Stomach (tissue), 9 donors: Measurements from ENCODE around the gene TMEM120A. TPM values are rescaled to one million over a fixed set of nuclear protein-coding genes. Genes with fewer than 3 reads are reported as not detected.
A peak's percentile ranks its signal among the peaks of the same experiment; 100 is the strongest.

Experiments
- DNase-seq, 2 donors: peaks; one replicate each; pipeline versions ENCODE4 v3.0.0 to v3.0.0-alpha.2; 2013 to 2019
- H3K27ac ChIP-seq, 5 donors: fragments of 200-600 bp in 4 of 5; sonication (generic) in 4 of 5; one replicate each; pipeline ENCODE4 v1.5.1; 2013 to 2019; ENCODE audit warnings: mild to moderate bottlenecking in 1 of 5, moderate library complexity in 1 of 5
- H3K27me3 ChIP-seq, 3 donors: fragments of 200-600 bp; sonication (generic); one replicate each; pipeline ENCODE4 v1.5.1; 2017 to 2019; ENCODE audit warnings: mixed run types in 1 of 3
- H3K36me3 ChIP-seq, 4 donors: fragments of 200-600 bp; sonication (generic); 1 replicate in 3 of 4; 2 replicates in 1 of 4; pipeline ENCODE4 v1.5.1; 2016 to 2019
- H3K4me1 ChIP-seq, 4 donors: fragments of 200-600 bp; sonication (generic); one replicate each; pipeline ENCODE4 v1.5.1; 2016 to 2019
- H3K4me3 ChIP-seq, 4 donors: fragments of 200-600 bp; sonication (generic) in 3 of 4; one replicate each; pipeline ENCODE4 v1.5.1; 2016 to 2019; ENCODE audit warnings: mild to moderate bottlenecking in 1 of 4
- H3K9me3 ChIP-seq, 4 donors: fragments of 200-600 bp; sonication (generic); one replicate each; pipeline ENCODE4 v1.5.1; 2016 to 2019
- CTCF ChIP-seq, 7 experiments: fragments of 450-650 bp in 4 of 7; fragments of 200-600 bp in 3 of 7; sonication (generic) in 3 of 7; IDR thresholded peaks; one replicate each; pipeline ENCODE4 v1.5.1; 2016 to 2019; ENCODE audit warnings: antibody characterized with exemption in 7 of 7, control low read depth in 2 of 7, mild to moderate bottlenecking in 1 of 7
- EP300 ChIP-seq: sonication (generic); formaldehyde crosslinking; IDR thresholded peaks from one replicate; pipeline ENCODE4 v1.6.1; 2017; ENCODE audit warnings: antibody characterized with exemption
- POLR2A ChIP-seq, 4 donors: fragments of 450-650 bp; IDR thresholded peaks; one replicate each; pipeline ENCODE4 v1.6.1; 2016; ENCODE audit warnings: antibody characterized with exemption in 4 of 4, control low read depth in 2 of 4, mild to moderate bottlenecking in 1 of 4, moderate library complexity in 1 of 4
- POLR2AphosphoS5 ChIP-seq, 3 donors: sonication (generic); formaldehyde crosslinking; IDR thresholded peaks; one replicate each; pipeline ENCODE4 v1.6.1; 2016; ENCODE audit warnings: antibody characterized with exemption in 3 of 3
- WGBS, 5 donors: extraction: QIAGEN DNeasy Blood & Tissue Kit in 3 of 5; methylation state at CpG; one replicate each; pipeline versions ENCODE4 v1.1.5 to v1.1.7; 2013 to 2018; 5-methylcytosine and 5-hydroxymethylcytosine counted together
- intact Hi-C: fragments of 100-400 bp; cut with DNase I; formaldehyde crosslinking; loops from one replicate; pipeline ENCODE4 v1.15.1; 2023; ENCODE audit warnings: low total_unique reads
- polyA plus RNA-seq, 3 donors: library from polyadenylated mRNA; stranded (reverse); fragments of 200-250 nt; gene quantifications; one replicate each; pipeline ENCODE4 v1.2.3, GENCODE V29; 2013
- total RNA-seq, 5 donors: library from RNA; depleted of rRNA; stranded (reverse); fragments of >200 nt; gene quantifications; one replicate each; pipeline versions ENCODE4 v1.1.0 to v1.2.3, GENCODE V29; 2014 to 2016
- donor health status: healthy with polysubstance abuse.
- donor health status: Bipolar disorder and iron deficiency.
- donor health status: healthy.

Gene TMEM120A
- total and polyA plus RNA-seq, 8 donors: 4.1 to 78.6 (median 43.1) TPM

DNA sequence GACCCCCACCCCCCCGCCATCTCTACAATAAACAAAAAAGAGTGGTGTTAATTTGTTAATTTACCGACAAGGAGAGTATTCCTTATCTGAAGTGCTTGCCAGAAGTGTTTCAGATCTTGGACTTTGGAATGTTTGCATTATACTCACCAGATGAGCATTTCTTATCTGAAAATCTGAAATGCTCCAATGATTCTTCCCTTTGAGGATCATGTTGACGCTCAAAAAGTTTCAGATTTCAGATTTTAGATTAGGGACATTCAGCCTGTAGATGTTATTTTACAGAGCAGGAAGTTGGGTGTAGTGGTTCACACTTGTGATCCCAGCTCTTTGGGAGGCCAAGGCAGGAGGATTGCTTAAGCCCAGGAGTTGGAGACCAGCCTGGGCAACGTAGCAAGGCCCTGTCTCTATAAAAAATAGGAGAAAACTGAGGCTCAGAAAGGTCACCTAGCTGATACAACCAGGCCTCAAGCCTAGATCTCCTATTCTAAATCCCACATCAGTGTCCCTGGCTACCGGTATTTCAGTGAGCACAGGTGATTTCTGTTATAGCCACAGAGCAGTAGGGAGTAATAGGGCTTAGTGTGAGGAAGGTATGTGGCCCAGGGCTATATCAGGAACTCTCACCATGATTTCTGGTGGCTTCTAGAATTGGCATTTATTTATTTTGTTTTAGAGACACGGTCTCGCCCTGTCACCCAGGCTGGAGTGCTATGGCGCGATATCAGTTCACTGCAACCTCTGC lies 35.4 kb downstream of the TMEM120A start:
- Histone ChIP-seq H3K4me3 (no peak overlapping the region), H3K4me1 (peaks cover 13 to 41% (median 21%) of the 10 kb centered on the region in 4 donors), H3K36me3 (peaks cover 25 to 72% (median 66%) of the 10 kb centered on the region in 4 donors), H3K27ac (no peak overlapping the region), H3K9me3 (no peaks in the 10 kb centered on the region), H3K27me3 (no peaks in the 10 kb centered on the region)
- WGBS, 5 donors: 82 to 89% (median 86%) methylated on average over 9 of the region's 9 CpGs
- intact Hi-C loops: no loop called here
- TF ChIP-seq POLR2AphosphoS5 (IDR thresholded peaks at IDR 0.05) (no peak), CTCF (IDR thresholded peaks at IDR 0.05) (no peak), POLR2A (IDR thresholded peaks at IDR 0.05) (no peak), EP300 (no peak)
- DNase-seq: no peak

DNA sequence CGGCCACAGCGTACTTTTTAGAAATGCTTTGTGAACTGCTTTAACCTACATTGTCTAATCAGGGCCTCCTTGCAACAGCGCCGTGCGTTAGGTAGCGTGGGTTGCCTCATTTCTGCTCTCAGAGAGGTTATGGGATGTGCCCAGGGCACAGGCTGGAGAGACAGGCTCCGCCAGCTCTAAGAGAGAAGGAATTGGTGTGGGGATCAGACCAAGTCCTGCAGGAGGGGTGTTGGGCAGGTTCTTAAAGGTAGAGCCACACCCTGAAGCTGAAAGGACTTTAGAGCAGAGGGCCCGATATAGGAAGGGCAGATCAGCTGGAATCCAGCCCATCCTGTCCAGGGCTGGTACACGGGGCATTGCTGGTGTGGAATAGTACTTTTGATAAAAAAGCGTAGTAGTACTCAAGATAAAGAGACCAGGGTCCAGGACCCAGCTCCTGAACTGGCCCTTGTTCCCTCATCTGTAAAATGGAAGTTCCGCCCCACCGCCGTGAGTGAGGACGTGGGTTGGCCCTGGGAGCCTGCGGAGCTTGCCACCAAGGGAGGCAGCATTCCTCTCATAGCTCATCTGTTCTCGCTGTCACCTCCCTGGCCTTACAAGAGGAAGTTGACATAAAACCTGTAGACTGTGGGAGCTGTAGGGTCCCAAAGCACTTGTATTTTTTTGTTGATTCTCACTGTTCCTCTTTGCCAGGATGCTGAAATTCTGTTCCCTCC lies 37.2 kb downstream of the TMEM120A start:
- Histone ChIP-seq H3K36me3 (peaks cover 25 to 80% (median 72%) of the 10 kb centered on the region in 4 donors), H3K9me3 (no peaks in the 10 kb centered on the region), H3K4me3 (no peak overlapping the region), H3K27me3 (no peaks in the 10 kb centered on the region), H3K4me1 (peaks cover 13 to 30% (median 18%) of the 10 kb centered on the region in 4 donors), H3K27ac (peak overlapping the region; percentile 29 to 78 (median 42))
- 35 to 63% (median 51%) methylated on average over 16 of the region's 16 CpGs for WGBS, 5 donors
- peak; percentile 57 to 81 for DNase-seq
- intact Hi-C loops: no loop called here
- TF ChIP-seq POLR2A (IDR thresholded peaks at IDR 0.05) (no peak), POLR2AphosphoS5 (IDR thresholded peaks at IDR 0.05) (no peak), EP300 (no peak), CTCF (IDR thresholded peaks at IDR 0.05) (no peak)

- Histone ChIP-seq H3K9me3 (no peaks in the 10 kb centered on the region), H3K4me1 (peaks cover 22 to 45% (median 27%) of the 10 kb centered on the region in 4 donors), H3K4me3 (no peak overlapping the region), H3K27me3 (no peaks in the 10 kb centered on the region), H3K36me3 (peaks cover 23 to 66% (median 65%) of the 10 kb centered on the region in 4 donors), H3K27ac (no peak overlapping the region)
- no peak for DNase-seq
- intact Hi-C loops: no loop called here
- 95 to 96% (median 96%) methylated on average over 10 to 12 of the region's 12 CpGs for WGBS, 5 donors
- TF ChIP-seq CTCF (IDR thresholded peaks at IDR 0.05) (no peak), POLR2A (IDR thresholded peaks at IDR 0.05) (no peak), EP300 (no peak), POLR2AphosphoS5 (IDR thresholded peaks at IDR 0.05) (no peak)
Observed at GRCh38 chr7:75955331-75955955, 39.0 kb downstream of the TMEM120A start.

DNA sequence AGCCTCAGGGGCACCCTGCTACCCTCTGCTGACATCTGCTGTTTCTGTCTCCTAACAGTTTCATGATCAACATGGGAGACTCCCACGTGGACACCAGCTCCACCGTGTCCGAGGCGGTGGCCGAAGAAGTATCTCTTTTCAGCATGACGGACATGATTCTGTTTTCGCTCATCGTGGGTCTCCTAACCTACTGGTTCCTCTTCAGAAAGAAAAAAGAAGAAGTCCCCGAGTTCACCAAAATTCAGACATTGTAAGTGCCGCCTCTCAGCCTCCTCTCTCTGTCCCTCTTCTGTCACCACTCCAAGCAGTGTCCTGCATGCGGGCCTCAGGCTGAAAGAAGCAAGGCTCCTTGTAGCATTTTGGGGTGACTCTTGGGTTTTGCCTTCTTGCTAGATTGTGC lies 40.5 kb downstream of the TMEM120A start:
- DNase-seq: no peak
- H3K27ac ChIP-seq: peak overlapping the region in 2 of 5 donors; percentile 6 to 72
- intact Hi-C loops: no loop called here

More for the DNA sequence above, 40.5 kb downstream of the TMEM120A start:
- Histone ChIP-seq H3K36me3 (peaks cover 17 to 55% (median 52%) of the 10 kb centered on the region in 4 donors), H3K27me3 (no peaks in the 10 kb centered on the region), H3K4me3 (no peak overlapping the region), H3K4me1 (peaks cover 23 to 59% (median 34%) of the 10 kb centered on the region in 4 donors), H3K9me3 (no peaks in the 10 kb centered on the region)
- TF ChIP-seq POLR2A (IDR thresholded peaks at IDR 0.05) (no peak), CTCF (IDR thresholded peaks at IDR 0.05) (no peak), POLR2AphosphoS5 (IDR thresholded peaks at IDR 0.05) (no peak), EP300 (no peak)
- WGBS, 5 donors: 86 to 92% (median 91%) methylated on average over 11 of the region's 11 CpGs
